GM21423 (cell line): ENCODE results near the gene SURF2.

Source experiments
- ATAC-seq: cut with Tn5 transposase; IDR thresholded peaks from one replicate; pipeline ENCODE4 v1.9.1; 2021; ENCODE audit warnings: mild to moderate bottlenecking, moderate library complexity; ENCODE audit not compliant: unreplicated experiment

Gene SURF2

GRCh38 chr9:133396952-133397351 is 40.6 kb downstream of the SURF2 start:
- ATAC-seq = no peak

- no peak for ATAC-seq
Measured at GRCh38 chr9:133397370-133397769, 41.0 kb downstream of the SURF2 start.

- ATAC-seq = no peak
Measured at GRCh38 chr9:133397895-133398294, 41.5 kb downstream of the SURF2 start.

- no peak for ATAC-seq
Measured at GRCh38 chr9:133400292-133400691, 43.9 kb downstream of the SURF2 start.

GRCh38 chr9:133401588-133401987 is 45.2 kb downstream of the SURF2 start:
- ATAC-seq = no peak

GRCh38 chr9:133402689-133403088 is 46.3 kb downstream of the SURF2 start:
- no peak for ATAC-seq

GRCh38 chr9:133403766-133404453 is 47.6 kb downstream of the SURF2 start:
- no peak for ATAC-seq

- ATAC-seq = no peak
Measured at GRCh38 chr9:133404454-133405002, 48.2 kb downstream of the SURF2 start.

- ATAC-seq = no peak
Measured at GRCh38 chr9:133405508-133406438, 49.4 kb downstream of the SURF2 start.

GRCh38 chr9:133406480-133407307 is 50.3 kb downstream of the SURF2 start:
- no peak for ATAC-seq

- no peak for ATAC-seq
Measured at GRCh38 chr9:133408042-133408441, 51.7 kb downstream of the SURF2 start.
